TTC549 (cell line): Measurements from ENCODE around the gene RBM24.

ENCODE experiments used
- FAIRE-seq: peaks from 2 replicates; lab custom pipeline; 2012; peaks lifted over from hg19 to GRCh38; lab: Jason Lieb, UNC

The RBM24 gene

DNA sequence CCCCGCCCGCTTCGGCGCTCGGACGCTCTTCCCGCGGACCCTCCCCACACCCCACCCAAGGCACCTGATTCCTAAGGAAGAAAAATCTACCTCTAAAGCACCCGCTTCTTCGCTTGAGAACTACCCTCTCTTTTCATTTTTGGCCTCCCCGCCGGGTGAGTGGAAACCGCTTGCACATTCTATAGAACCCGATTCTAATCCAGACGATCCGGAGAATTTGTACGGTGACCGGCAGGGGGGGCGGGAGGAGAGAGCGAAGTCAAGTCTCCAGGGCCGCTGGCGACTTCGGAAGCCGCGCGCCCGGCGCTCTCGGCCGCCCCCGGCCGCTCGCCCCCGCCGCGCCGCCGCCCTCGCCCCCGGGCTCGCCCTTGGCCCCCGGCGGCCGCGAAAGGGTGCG lies at the start of gene RBM24:
Gene RBM24, plus strand, starts transcription at position 262 of the 397 bp plus-strand sequence. CDS start 221 bp downstream, outside the sequence.
- FAIRE-seq, result no peak

DNA sequence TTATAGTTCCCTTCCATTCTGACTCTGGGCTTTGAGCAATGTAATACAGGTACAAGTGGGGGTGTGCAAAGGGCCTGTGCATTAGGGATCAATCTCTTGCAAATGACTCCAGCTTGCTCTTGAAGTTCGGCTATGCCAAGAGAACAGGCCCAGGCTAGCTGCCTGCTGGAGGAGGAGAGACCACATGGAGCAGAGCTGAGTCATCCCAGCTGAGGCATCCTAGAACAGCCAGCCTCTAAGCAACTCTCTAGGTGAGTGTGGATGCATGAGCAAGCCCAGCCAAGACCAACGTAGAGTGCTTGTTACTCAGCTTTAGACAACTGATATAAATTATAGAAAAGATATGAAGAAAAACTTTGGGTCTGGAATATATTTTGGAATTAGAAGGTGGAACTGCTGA lies 47.6 kb upstream of the RBM24 start:
- FAIRE-seq, result no peak

DNA sequence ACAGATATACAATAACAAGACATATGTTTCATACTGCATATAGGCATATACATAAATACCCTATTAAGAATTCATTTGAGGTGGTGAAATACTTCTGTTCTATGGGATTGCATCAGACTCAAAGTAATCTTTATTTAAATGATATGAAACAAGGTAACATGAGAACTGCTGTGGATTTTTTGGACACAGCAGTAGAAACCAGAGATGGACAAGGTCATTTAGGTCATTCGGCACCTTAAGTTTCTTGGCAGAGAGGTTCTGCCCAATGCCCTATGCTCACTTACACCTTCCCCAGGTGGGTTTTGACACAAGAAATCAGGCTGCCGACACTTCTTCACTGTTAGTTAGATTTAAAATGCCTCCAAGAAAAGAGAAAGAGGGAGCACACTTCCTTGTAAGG lies 43.9 kb upstream of the RBM24 start:
- no peak for FAIRE-seq

DNA sequence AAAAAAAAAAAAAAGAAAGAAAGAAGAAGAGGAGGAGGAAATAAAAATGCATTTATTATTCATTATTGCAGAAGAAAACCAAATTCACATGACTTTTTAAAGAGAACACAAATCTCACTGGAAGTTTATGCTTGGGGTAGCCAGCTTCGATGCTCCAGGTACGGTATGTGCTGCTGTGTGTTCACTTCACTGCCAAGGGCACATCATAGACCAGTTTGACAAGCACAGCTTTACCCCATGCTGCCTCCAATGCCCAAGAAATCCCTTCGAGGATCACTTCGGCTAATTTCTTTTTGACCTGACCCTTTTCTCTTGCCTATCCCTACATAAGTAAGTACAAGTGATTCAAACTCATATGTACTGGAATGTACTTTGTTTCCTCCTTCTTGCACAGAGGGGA lies 41.9 kb upstream of the RBM24 start:
- FAIRE-seq, result no peak

DNA sequence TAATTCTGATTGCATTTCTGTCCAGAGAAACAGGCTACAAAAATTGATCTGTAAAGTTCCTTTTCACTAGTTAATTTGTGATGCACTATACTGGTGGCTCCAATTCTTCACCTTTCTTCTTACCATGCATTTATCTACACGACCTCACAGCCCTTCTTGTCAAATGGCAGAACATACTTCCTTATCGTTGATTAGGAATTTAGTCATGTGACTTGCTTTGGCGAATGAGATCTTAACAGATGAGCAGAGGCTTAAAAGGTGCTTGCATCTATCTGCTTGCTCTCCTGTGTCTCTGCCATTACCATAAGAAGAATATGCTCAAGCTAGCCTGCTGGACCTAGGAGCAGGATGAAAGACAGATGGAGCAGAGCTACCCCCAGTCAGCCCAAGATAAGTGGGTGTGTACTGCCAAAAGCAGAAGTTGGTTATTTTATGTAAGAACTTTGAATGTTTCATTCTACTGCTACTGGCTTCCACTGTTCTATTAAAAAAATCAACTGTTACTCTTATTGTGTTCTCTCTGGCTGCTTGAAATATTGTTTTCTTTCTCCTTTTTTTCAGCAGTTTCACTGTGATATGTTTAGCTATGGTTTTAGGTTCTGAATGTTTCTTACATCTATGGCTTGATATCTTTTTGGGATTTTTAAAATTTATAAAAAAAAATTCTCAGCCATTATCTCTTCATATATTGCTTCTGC lies 40.2 kb upstream of the RBM24 start:
- no peak for FAIRE-seq

DNA sequence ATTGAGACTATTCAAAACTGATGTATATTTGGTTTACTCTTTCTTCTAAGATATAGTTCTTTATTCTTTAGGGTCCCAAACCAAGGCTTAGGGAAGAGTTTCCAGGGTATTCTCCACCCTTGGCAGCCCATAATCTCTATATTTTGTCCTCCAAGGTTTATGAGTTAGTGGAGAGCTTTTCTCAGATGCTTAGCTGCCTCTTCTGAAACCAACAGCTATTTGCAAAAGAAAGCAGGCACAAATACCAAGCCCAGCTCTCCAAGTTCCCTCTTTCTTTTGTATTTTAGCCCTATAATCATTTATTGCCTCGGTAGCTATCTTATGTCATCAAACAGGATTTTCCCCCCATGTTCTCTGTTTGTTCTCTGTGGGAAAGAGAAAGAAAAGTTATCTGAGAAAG lies 39.1 kb upstream of the RBM24 start:
- no peak for FAIRE-seq

DNA sequence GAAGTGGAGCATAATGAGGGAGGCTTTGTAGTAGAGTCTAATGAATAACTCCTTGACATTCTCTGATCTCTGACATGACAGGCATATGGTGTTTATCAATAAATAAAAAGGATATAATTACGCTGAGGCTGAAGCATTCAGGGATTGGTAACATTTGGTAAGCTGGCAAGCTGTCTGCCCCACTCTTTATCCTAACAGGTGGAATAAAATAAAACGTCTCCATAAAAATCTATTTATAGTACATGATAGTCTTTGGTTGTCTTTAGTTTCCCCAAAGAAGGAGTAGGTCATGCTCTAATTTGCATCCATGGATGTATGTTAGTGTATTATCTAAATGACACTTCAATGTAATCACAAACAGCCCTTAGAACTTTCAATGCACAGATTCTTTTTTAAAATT lies 30.9 kb upstream of the RBM24 start:
- FAIRE-seq, result no peak

DNA sequence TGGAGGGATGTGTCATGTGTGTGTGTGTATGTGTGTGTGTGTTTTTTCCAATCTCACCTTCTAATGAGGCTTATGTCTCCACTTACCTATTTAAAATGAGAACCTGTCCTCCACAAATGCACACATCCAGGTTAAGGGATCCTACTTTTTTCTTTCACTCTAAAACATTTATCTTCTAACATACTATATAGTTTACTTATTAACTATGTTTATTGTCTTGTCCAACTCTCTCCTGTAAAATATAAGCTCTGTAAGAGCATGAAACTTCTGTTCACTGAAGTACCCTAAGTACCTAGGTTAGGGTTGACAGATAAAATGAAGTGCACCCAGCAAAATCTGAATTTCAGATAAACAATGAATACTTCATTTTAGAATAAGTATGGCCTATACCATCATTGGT lies 29.2 kb upstream of the RBM24 start:
- FAIRE-seq, result no peak

DNA sequence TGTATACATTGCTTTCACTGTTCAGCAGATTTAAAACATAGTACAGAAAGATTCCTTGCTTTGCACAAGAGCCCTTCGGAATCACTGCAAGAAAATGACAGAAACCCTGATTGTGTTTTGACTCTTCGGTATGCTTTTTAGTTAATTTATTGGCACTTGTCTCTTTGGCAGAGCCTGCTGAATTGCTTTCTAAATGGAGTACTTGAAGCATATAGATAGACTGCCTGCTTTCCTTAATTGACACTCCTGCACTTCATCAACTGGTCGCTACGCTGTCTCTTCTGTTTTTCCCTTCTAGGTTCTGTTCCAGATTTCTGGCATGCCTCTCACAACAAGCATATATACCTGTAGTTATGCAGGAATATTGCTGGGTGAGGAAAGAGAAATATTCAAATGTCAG lies 22.4 kb upstream of the RBM24 start:
- no peak for FAIRE-seq

DNA sequence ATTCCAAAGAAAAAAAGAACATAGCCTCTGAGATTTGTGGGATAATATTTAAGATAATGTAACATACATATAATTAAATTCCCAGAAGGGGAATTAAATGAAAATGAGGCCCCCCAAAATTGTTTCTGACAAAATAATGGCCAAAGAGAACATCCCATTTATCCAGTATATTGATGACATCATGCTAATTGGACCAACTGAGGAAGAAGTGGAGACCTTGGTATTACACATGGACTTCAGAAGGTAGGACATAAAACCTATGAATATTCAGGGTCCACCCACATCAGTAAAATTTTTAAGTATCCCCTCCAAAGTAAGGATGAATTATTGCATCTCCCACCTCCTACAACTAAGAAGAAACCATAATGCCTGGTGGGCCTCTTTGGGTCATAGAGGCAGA lies 15.6 kb upstream of the RBM24 start:
- FAIRE-seq, result no peak

DNA sequence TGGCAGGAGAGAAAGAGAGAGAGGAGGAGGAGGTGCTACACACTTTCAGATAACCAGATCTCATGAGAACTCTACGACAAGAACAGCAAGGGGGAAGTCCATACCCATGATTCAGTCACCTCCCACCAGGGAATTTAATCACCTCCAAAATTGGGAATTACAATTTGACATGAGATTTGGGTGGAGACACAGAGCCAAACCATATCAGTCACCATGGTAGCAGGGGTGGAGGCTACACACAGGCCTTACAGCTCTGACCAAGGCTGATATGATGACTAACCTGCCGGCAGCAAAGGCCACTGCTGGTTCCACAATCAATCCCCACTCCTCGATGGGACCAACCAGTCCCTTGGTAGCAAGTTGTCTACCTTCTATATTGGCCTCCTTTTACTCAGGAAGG lies 13.6 kb upstream of the RBM24 start:
- no peak for FAIRE-seq

DNA sequence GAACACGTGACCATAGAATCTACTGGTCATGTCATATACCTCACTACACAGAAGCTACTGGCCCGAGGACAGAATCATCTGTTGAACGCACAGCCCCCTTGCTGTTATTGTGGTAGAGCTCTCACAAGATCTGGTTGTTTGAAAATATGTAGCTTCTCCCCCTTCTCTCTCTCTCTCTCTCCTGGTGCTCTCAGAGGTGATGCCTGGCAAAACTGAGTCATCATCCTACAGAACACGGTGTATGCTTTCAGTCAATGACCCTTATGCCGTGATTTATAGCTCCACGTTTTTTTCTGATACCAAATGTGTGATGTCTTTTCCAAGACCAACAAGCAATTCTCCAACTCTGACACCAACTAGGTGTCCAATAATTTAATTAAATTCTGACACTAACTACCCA lies 13.0 kb upstream of the RBM24 start:
- no peak for FAIRE-seq

DNA sequence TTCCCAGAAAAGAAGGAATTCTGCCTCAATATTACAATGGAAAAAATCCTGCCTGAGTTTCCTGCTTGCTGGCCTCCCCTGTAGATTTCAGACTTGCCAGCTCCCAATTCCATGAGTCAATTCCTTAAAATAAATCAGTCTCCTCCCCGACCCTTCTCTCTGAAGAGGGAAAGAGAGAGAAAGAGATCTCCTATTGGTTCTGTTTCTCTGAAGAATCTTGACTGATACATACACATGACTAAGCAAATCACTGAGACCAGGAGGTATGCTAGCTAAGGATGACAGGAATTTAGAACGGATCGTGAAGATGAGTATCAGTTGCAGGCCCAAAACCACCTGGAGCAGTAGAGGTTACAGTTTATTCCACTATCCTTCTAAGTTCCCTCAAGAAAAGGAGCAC lies 11.3 kb upstream of the RBM24 start:
- no peak for FAIRE-seq

DNA sequence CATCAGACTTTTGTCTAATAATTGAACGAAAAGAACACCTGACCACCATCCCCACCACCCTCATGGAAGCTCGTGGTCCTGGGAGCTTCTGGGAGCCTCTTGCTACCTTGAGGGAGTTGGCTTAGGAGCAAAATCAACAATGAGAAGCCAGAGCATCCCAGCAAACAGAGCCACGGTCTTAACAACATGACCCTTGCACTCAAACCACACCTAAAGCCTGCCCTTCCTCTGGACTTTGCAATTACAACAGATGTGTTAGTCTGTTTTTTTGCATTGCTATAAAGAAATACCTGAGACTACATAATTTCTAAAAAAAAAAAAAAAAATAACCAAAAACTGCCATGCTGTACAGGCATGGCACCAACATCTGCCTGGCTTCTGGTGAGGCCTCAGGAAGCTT lies 9.5 kb upstream of the RBM24 start:
- FAIRE-seq, result no peak

DNA sequence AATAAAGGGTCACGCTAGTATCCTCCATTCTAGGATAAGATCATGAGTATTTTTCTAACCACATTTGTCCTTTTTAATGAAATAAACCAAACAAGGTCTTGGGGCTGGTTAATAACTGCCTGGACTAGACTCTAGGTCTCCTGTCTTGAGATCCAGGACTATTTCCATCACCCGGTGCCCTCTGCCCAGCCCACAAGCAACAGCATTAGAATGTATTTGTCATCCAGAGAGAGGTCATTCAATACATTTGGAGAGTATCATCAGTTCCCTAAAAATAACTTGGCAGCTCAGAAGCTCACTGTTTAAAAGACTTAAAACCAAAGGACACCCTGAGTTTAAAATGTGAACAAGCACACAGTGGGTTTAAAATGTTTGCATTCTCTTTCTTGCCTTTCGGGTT lies 4.4 kb upstream of the RBM24 start:
- no peak for FAIRE-seq

DNA sequence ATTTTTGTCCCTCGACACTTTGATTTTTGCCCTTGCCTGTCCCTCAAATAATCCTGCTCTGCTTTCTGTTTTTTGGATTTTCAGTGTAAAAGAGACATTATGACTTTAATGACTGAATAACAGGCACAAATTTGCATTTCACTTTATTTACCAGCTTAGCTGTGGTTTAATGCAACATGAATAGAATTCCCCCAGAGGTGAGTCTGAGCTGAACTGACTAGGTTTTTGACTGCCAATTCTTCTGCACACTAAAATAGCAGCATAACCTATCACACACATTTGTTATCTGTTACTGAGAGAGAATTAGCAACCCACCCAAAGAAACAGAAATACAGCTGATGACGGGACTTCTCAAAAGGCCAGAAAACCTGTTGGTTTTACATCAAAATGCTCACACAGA lies 3.9 kb upstream of the RBM24 start:
- no peak for FAIRE-seq

DNA sequence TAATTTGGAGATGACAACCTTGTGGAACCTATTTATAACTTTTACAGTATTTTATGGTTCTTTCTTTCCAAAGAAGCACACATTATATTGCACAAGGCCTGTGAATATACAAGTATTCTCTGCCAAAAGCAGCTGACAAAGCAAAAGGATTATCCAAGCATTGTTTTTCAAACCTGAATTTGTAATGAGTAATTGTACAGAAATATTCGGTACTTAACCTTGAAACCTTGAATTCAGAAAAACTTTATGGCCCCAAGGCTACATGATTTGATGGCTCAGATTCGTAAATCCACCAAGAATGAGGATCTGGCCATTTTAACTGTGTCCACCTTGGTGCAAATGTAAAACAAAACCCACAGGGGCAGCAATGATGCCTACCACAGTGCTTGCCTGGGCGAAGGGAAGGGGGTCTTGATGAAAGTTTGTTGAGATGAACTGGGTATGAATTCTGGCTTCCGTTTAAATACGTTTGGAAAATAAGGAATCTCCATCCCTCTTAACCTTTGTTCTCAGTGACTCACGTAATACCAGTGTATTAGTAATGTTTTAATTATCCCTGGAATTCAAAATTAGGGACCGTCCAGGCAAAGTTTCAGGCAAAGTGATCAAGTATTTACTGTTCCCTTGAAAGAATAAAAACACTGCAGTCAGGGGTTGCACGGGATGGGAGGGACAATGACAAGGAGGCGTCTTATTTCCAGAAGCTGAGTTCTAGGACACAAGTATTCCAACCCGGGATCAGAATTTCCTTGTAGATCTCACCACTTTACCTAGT lies 2.7 kb upstream of the RBM24 start:
- FAIRE-seq, result no peak

DNA sequence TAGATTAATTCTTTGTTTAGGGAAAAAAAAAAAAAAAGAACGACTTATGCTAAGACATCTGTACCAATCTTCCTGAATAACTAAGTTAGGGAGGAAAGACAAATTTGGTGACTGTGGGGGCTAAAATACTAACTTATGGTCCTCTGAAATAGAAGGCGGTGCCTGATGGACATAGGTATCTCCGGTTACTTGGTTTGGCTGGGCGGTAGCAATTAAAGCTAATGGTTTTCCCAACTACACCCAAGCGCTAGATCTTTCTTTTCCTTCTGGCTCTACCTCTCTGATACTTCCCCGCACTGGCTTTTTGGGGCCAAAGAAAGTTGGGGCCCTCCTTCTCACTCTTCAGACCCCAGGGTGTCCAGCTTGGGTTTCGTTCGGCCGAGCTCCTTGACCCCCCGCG lies 1.0 kb upstream of the RBM24 start:
- no peak for FAIRE-seq

DNA sequence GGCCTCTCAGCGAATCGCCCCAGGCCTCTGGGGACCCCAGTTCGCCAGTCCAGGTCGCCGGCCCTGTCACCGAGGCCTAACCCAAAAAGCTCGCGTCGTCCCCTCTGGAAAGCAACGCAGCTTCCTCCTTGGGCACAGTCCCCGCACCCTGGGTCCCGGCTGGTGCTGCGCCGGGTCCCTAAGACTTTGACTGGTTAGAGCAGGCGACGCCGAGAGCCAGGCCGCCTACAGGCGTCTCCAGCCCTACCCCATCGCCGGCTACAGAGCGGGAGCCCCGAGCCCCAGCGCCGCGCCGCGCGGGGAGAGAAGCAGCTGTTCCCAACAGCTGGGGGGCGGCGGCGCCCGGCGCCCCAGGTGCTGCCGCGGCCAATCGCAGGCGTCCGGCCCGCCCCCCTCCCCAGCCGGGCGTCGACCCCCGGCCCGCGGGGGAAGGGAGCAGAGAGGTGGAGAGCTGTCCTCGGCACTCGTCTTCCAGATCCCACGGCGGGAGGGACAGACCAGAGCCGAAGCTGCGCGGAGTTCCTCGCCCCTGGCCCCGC lies 540 bp upstream of the RBM24 start:
- FAIRE-seq, result no peak

DNA sequence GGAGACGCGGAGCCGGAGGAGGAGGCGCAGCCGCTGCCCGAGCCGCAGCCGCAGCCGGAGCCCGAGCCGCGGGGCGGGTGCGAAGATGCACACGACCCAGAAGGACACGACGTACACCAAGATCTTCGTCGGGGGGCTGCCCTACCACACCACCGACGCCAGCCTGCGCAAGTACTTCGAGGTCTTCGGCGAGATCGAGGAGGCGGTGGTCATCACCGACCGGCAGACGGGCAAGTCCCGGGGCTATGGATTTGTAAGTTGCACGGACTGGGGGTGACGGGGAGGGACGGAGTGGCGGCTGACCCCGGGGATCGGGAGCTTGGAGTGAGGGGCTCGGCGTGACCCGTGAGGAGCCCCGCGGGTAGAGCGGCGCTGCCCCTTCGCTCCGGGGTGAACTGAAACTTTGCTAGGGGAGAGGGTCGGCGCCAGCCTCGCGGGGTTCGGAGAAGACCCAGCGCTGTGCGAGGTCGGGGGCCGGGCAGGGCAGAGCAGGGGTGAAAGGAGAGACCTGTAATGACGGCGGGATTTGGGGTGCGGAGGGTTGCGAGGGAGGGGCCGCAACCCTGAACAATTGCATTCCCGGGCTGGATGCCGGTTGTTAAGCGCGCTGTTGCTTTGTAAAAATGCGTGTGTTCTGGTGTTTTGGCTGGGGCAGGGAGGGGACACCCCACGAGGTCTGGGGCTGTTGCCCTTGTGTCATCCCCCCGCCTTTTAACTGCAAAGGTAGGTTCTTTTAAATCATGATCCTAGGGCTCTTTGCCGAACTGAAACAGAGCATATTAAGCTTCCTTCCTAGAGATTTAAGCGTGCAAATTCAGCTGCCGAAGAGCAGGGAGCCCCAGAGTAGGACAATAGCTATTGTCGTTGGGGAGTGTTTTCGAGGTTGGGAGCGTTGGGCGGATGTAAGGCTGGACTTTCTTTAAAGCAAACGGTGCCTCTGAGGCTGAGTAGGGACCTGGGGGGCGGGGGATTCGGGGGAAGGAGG lies 628 bp downstream of the RBM24 start:
- no peak for FAIRE-seq

DNA sequence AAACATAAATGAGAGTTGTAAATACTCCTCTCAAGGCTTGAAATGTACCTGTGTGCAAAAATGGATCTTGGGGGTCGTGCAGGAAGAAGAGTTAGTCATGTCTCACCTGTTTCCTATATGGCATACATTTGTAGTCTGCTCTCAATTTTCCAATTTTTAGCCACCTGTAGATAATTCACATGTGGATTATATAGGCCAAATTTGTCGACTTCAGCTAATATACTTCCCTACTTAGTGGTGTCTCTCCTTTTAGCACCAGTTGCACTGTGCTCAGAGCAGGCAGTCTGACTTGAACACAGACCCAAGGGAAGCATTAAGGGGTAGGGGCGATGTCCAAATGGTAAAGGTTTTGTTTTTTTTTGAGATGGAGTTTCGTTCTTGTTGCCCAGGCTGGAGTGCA lies 1.9 kb downstream of the RBM24 start:
- no peak for FAIRE-seq

DNA sequence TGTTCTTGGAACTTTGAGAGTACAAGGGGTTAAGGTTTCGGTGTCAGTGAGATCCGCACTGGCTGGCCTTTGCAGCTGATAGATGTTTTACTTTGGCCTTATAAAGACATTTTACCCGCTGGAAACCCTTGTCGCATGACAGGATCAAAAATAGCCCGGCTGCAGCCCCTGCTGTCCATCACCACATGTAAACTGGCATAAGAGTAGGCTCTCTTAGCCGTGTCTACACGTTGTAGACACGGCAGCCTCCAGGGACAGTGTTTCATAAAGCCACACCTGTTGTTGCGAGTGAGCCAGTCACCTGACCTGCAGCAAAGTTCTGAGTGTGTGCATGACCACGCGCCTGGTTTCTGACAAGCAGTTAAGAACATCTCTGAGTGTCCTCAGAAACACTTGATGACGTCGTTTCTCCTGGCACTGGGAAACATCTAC lies 8.5 kb downstream of the RBM24 start:
- FAIRE-seq, result no peak

DNA sequence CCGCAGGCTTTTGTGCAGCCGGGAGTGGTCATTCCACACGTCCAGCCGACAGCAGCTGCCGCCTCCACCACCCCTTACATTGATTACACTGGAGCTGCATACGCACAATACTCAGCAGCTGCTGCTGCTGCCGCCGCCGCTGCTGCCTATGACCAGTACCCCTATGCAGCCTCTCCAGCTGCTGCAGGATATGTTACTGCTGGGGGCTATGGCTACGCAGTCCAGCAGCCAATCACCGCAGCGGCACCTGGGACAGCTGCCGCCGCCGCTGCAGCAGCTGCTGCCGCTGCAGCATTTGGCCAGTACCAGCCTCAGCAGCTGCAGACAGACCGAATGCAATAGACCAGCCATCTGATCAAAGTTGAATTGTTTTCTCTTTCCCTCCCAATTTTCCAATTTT lies 10.6 kb downstream of the RBM24 start:
- no peak for FAIRE-seq
